ENCODE results near the gene E2F3. TPM values are rescaled to one million over a fixed set of nuclear protein-coding genes. Genes with fewer than 3 reads are reported as not detected.

Gene E2F3
- 6.4 TPM for total RNA-seq
- long read RNA-seq, partial matches to known transcripts: 0 of 1 reads
- long read RNA-seq, other reads (novel, unspliced or antisense): 1 of 1 reads

DNA sequence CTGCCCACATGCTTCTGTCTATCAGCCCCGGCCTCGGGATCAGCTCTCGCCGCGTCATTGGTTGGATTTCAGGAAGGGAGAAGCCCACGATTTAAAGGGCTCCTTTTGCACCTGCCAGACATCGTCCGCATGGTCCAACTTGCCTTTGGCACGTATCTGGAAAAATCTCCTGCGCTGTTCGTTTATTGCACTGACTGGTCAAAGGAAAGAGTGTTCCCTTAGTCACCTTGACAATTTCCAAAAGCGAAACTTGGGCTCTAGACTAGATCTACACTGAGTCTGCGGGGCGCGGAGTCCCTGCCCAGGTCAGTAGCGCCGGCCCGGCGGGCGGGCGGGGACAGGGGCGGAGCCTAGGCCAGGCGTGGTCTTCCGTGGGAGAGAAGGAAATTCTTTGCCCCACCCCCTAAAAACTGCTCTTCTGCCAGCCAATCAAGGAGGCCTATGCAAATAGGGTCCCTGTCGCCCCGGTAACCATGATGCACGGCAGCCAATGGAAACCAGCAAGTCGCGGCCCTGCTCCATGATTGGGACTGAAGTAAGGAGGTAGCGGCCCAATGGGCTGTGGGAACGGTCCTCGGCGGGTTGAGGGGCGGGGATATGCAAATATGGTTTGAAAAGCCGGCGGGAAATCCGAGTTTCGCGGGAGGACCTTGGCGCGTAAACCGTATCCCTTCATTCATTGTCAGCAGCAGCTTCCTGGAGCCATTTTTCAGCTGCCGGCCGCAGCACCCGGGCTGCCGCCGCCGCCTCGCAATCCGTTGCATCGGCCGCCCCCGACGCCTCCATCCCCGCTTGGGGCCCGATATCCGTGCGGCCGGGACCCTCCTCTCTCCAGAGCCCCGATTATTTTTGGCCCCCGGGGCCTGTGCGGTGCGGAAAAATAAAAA, at the start of gene E2F3:
TSS of gene E2F3 (plus strand) at position 675 of the 887 bp plus-strand sequence. CDS start 354 bp downstream, outside the sequence.
- intact Hi-C loops (cut with DNase I): loop anchor here (2.0 to 5.0 kb wide), 3 partner anchors 109 to 189 kb away; partner anchors contain the start of genes CDKAL1 and MBOAT1
- ATAC-seq (peak; percentile 97), DNase-seq (ENCODE audit: missing footprints) (peak; percentile 100)

DNA sequence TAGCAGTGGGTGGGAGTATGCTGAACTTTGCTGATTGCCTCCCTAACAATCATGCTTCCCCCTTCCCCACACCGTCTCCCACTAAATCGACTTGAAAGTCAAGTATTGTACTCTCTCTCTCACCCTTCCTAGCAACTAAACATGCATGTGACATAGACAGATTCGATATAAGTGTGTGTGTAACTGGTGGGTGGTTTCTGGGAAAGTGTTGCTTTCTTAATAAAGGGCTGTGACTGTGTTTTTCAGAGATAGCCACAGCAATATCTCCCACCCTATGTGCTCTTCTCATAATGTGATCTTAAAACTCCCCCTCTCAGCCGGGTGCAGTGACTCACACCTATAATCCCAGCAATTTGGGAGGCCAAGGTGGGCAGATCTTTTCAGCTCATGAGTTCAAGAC, 49.3 kb upstream of the E2F3 start:
- ATAC-seq: no peak
- intact Hi-C loops (cut with DNase I): no loop called here
- DNase-seq (ENCODE audit: missing footprints): no peak

DNA sequence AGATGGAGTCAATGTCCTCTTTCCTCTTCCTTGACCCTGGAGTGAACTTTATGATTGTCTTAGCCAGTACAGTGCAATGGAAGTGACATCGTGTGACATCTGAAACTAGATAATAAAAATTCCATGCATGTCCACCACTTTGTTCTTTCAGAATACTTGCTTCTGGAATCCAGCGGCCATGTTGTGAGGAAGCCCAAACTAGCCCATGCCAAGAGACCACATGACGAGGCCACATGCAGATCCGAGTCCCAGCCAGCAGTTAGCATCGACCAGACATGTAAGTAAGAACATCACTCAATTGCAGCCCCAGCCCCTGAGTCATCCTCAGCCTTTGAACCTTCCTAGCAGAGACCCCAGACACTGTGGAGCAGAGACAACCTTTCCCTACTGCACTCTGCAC, 48.5 kb upstream of the E2F3 start:
- intact Hi-C loops (cut with DNase I): no loop called here
- no peak for ATAC-seq

DNA sequence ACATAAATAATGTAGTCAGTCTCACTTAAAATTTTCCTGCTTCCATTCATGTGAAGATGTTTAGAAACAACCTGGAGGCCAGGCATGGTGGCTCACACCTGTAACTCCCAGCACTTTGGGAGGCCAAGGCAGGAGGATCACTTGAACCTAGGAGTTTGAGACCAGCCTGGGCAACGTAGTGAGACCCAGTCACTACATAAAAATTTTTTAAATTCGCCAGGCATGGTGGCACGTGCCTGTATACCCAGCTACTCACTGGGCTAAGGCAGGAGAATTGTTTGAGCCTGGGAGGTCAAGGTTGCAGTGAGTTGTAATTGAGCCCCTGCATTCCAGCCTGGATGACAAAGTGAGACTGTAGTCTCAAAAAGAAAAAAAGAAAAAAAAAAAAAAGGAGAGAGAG, 47.3 kb upstream of the E2F3 start:
- intact Hi-C loops (cut with DNase I): no loop called here
- no peak for ATAC-seq
- DNase-seq (ENCODE audit: missing footprints): no peak

More for the DNA sequence above, 48.5 kb upstream of the E2F3 start:
- no peak for DNase-seq (ENCODE audit: missing footprints)

DNA sequence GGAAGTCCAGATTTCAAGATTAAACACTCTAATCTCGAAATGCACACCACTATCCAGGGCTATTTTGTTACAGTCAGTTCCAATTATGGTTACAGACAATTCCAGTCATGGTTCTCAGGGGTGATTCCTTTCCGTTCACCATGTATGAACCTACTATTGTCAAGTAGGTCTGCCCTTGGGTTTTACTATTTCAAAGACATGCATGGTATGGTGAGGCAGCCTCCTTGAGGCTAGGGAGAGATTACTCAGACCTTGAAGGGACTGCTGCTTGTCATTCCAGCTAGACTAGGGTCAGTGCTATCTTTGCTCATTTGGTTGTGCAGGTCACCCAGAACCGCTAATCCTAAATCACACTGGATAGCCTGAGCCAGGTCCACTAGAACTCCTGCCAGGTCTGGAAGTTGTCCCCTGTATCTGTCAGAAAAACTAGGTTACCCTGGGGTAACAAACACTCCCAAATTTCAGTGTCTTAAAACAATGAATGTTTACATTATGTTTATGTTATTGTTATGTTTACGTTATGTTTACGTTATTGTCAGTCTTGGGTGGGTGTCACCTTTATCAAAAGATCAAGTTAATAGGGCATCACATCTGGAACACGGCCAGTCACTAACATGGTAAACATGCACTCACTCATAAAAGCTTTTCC, 41.1 kb upstream of the E2F3 start:
- DNase-seq (ENCODE audit: missing footprints) (no peak), ATAC-seq (no peak)
- intact Hi-C loops (cut with DNase I): no loop called here

DNA sequence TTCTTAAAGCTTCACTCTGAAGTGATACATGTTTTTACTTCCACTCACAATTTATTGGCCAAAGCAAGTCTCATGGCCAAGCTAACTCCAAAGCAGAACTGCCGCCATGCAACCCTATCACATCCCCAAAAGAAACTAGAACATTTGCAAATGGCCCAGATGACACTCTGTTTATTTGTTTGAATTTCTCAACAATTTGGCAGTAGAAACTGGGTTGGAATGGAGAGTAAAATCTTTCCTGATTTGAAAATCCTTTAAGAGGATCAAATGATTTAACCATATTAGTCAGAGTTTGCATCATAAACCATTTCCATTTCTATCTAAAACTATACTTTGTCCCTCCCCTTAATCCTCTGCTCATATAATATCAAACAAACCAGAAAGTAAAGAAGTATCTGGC, 39.1 kb upstream of the E2F3 start:
- intact Hi-C loops (cut with DNase I): no loop called here
- DNase-seq (ENCODE audit: missing footprints) (no peak), ATAC-seq (no peak)

DNA sequence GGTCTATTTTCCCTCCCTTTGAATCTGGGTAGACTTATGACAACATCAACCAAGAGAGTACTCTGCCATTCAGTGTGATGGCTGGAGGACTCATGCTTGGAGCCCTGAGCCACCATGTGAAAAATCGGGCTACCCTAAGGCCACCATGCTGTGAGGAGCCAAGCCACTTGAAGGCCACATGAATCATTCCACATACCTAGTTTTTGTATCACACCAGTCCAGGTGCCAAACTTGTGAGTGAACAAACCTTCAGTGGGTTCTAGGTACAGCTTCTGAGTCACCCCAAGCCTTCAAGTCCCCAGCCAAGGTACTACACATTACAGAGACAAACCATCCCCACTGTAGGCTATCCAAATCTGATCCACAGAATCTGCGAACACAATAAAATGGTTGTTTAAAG, 37.4 kb upstream of the E2F3 start:
- DNase-seq (ENCODE audit: missing footprints) (no peak), ATAC-seq (no peak)
- intact Hi-C loops (cut with DNase I): no loop called here

DNA sequence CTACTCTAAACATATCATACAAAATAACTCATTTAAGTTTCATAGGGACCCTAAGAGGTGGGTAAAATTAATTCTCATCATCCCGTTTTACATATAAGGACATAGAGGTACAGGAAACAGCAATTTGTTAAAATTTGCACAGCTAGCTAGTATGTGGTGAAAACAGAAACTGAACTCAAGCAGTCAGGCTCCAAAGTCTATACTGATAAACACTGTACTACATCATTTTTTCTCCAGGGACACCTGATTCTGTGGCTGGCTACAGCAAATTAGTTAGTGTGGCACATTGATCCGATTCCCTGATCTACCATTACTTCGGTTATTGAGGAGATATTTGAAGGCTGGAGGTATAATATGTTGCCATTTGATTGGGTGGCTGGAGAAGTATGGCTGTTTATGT, 36.2 kb upstream of the E2F3 start:
- ATAC-seq: no peak
- intact Hi-C loops (cut with DNase I): no loop called here
- no peak for DNase-seq (ENCODE audit: missing footprints)

DNA sequence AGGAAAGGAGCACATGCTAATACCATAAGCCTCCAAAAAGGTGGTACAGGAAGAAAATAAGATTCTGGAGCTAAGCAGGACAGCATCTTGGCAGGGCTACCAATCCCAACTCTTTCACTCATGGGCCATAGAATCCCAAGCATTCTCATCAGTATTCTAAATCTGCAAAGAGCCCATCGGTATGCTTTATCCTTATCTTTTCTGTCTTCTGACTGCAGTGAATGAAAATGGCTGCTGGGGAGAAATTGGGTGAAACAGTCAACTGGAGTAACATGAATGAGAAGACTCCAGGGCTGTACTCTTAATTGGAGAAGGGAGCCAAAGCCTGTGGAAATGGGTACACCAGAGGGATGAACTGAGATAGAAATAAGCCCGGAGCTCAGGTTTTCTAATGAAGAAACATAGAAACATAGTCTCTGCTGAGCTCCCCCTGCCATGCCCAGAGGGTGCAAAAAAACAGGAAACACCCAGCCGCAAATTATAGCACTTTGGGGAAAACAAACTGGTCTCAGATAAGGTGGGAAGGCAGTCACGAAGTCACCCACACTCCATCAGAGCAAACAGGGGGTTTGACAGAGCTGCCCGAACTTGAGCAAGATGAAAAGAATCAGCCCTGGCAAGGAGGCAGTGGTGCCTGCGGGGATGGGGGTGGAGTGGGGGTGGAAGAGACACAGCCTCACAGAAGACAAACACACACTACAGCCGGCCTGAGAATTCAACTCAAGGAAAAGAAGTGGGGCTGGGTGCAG, 35.4 kb upstream of the E2F3 start:
- DNase-seq (ENCODE audit: missing footprints): no peak
- ATAC-seq: no peak
- intact Hi-C loops (cut with DNase I): no loop called here

DNA sequence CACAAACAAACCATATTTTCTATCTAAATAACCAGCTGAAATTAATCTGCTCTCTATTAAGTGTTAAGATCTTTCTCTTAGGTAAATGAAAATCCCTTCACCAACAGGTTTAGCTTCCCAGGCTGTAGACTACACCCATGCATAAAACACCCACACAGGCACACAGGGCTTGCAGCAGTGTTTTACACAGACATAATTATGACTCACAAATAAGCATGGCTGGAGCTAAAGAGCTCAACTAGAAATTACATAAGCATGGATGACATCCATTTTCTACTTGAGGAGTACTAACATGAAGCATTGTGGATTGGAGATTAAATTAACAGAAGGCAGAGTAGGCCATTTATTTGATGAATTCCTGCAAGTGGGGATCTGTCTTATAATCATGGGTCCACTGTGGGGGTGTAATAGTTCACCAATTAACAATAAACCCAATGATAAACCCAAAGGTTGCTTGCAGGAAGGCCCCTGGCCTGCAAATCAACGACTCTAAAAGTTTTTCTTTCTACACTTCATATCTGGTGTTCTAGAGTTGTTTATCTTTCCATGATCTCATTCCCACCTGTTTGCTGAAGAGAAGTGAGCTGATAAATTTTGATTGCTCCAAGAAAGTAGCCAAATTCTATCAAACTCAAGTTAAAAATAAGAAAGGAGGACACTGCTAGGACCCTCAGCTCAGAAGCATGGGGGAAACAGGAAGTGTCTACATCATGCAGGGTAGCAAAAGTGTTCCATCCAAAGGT, 33.8 kb upstream of the E2F3 start:
- no peak for DNase-seq (ENCODE audit: missing footprints)
- ATAC-seq: no peak
- intact Hi-C loops (cut with DNase I): no loop called here

DNA sequence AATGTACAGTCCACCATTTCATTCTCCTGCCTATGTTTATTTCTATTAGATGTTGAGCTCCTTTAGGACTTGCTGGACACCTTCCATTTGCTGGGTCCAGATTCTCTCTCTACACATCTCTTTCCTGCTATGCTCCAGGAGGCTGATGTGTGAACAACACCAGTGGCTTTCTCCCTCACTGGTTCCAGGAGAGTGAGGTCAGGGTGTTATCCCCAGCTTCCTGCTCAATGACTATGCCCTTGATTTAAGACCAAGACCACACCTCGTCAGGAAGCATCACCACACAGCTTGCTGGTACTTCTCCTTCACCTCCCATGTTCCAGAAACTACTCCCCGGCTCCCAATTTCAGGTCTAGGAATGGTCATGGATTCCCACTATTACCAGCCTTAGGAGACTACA, 31.3 kb upstream of the E2F3 start:
- no peak for ATAC-seq
- intact Hi-C loops (cut with DNase I): no loop called here
- no peak for DNase-seq (ENCODE audit: missing footprints)

DNA sequence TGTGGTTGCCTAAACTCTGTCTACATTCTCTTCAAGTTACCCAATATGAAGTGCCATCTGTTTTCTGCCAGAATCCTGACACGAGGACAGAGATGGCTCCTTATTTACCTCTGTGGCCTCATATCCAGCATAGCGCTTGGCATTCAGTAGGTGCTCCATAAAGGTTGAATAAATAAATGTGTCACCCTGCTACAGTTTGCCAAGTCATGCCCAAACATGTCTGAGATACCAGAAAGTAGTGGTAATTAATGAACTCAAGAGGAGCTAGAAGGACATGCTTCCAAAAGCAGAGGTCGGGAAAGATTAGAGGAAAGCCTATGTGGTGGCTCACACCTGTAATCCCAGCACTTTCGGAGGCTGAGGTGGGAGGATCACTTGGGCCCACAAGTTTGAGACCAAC, 30.9 kb upstream of the E2F3 start:
- intact Hi-C loops (cut with DNase I): no loop called here
- DNase-seq (ENCODE audit: missing footprints) (no peak), ATAC-seq (no peak)

DNA sequence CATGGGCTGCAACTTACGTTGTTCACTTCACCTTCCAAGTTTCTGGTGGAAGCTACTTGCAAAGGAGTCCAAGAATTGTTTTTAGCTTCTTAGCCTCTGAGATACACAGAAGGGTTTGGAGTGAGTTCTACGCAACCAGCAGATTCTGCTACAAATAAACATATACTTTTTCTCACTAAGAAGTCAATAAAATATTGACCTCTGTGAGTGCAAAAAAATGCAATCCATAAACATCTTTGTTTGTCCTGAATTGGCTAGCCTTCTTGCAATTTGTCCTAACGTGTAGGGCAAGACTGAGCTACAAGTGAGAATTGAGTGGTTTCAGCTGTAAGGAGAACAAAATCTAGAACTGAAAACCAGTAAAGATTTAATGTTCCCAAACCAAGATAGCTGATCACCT, 26.2 kb upstream of the E2F3 start:
- intact Hi-C loops (cut with DNase I): no loop called here
- ATAC-seq (no peak), DNase-seq (ENCODE audit: missing footprints) (no peak)

DNA sequence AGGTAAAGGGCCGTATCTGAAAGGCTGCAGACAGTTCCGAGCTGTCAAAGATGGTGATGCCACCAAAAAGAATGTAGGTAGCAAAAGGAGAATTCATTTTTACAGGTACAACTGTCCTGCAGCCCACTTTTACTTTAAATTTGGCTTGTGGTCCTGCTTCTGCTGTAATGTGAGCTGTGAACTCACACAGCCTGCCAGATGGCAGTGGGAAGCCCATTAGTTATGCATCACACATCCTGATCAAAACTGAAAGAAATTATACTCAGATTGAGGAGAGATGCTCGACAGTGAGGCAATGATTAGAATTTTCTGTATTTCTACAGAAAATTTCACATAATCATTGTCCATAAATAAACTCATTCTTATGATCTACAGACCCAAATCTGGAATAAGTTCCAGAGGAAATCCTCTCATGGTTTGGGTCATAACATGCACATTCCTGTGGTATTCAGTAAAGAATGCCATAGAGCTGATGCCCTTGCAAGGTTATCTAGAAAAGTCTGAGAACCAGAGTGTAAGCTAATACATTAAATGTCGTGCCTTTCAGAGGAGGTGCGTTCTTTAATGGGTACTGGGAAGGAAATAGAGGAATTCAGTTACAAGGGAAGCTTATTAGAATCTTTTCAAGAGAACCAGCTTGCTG, 23.9 kb upstream of the E2F3 start:
- ATAC-seq (no peak), DNase-seq (ENCODE audit: missing footprints) (no peak)
- intact Hi-C loops (cut with DNase I): no loop called here

DNA sequence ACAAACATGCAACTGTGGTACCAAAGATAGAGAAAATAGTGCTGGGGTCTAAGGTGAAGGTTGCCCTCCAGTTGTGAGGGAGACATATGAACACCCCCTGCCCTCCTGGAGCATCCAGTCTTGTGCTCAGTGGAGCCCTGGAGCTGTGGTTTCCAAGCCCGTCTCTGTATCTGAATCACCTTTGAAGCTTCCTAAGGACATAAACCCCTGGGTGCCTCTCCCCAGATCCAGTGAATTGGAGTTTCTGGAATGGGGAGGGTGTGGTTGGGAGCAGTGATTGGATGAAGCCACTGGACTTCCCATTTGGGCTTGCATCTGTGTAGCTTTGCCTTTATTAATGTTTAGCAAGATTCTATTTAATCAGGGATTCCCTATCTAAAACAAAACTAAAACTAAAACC, 22.4 kb upstream of the E2F3 start:
- intact Hi-C loops (cut with DNase I): no loop called here
- ATAC-seq (no peak), DNase-seq (ENCODE audit: missing footprints) (no peak)

DNA sequence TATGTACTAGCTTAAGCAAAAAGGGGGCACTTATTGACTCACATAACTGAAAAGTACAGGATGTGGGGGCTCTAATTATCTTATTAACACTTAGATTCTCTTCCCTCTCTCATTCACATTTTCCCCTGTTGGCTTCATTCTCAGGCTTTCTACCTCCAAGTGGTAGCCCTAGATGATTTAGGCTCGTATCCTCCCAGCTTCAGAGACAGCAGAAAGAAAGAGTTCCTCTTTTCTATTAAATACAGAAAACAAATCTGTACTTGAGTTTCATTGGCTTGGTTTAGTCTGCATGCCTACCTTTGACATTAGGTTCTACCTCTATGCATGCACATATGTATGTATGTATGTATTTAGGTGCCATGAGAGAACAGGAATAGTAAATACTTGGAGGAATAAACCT, 15.5 kb upstream of the E2F3 start:
- DNase-seq (ENCODE audit: missing footprints): no peak
- no peak for ATAC-seq
- intact Hi-C loops (cut with DNase I): no loop called here

DNA sequence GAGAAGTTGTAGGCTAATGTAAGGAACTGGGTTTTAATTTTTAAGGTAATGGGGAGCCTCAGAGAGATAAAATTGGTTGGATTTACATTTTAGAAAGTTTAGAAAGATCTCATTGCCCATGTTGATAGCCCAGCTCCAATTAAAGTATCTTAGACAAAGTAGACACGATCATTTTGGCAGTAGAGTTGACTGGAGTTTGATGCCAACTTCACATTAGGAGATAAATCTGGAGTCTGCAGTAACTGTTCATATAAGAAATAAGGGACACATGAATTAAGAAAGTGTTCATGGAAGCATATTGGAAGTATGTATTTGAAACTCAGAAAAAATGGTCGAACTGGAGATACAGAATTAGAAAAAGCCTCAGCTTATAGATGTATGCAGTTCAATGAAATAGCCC, 12.6 kb upstream of the E2F3 start:
- ATAC-seq (no peak), DNase-seq (ENCODE audit: missing footprints) (no peak)
- intact Hi-C loops (cut with DNase I): no loop called here

DNA sequence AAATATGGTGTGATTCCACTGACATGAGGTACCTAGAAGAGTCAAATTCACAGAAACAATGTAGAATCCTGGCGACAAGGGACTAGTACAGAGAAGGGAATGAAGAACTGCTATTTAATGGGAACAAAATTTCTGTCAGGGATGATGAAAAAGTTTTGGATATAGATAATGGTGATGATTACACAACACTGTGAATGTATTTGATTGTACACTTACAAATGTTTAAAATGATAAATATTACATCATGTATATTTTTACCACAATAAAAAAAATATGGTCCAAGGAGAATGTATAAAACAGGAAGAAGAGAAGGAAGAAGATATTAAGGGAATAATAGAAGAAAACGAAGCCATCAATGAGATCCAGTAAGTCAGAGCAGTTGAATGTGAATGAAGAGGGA, 8.4 kb upstream of the E2F3 start:
- no peak for DNase-seq (ENCODE audit: missing footprints)
- no peak for ATAC-seq
- intact Hi-C loops (cut with DNase I): no loop called here

Data from Right ventricle myocardium inferior (tissue), 1 donor.